DLD1 (cell line): ENCODE results near the gene PRPF6.

Experiments used
- in situ Hi-C: cut with HindIII; loops from 2 replicates; pipeline ENCODE4 v1.10.0; 2017; ENCODE audit warnings: low sequenced_read_pairs

The PRPF6 gene

GRCh38 chr20:63945031-63945658 is 35.8 kb upstream of the PRPF6 start:
- in situ Hi-C loops, result no loop called here

- in situ Hi-C loops, result no loop called here
Observed at GRCh38 chr20:63945921-63946920, 34.7 kb upstream of the PRPF6 start.

- in situ Hi-C loops, result no loop called here
Observed at GRCh38 chr20:63946986-63947637, 33.8 kb upstream of the PRPF6 start.

- in situ Hi-C loops, result no loop called here
Observed at GRCh38 chr20:63947638-63948456, 33.1 kb upstream of the PRPF6 start.

GRCh38 chr20:63950701-63951397 is 30.1 kb upstream of the PRPF6 start:
- in situ Hi-C loops, result no loop called here

- in situ Hi-C loops, result no loop called here
Observed at GRCh38 chr20:63951398-63952209, 29.3 kb upstream of the PRPF6 start.

- in situ Hi-C loops, result no loop called here
Observed at GRCh38 chr20:63952210-63952535, 28.8 kb upstream of the PRPF6 start.

- in situ Hi-C loops, result no loop called here
Observed at GRCh38 chr20:63952769-63953168, 28.2 kb upstream of the PRPF6 start.

- in situ Hi-C loops, result no loop called here
Observed at GRCh38 chr20:63953764-63954429, 27.0 kb upstream of the PRPF6 start.

- in situ Hi-C loops, result no loop called here
Observed at GRCh38 chr20:63955281-63955826, 25.6 kb upstream of the PRPF6 start.

- in situ Hi-C loops, result no loop called here
Observed at GRCh38 chr20:63955827-63956663, 24.9 kb upstream of the PRPF6 start, which contains the start of gene UCKL1. Gene UCKL1, minus strand, starts transcription at chr20:63956416. Its CDS starts 44 bp downstream, at chr20:63956372.

GRCh38 chr20:63956664-63957003 is 24.3 kb upstream of the PRPF6 start:
- in situ Hi-C loops, result no loop called here

- in situ Hi-C loops, result no loop called here
Observed at GRCh38 chr20:63957004-63957689, 23.8 kb upstream of the PRPF6 start.

GRCh38 chr20:63957690-63958441 is 23.1 kb upstream of the PRPF6 start:
- in situ Hi-C loops, result no loop called here

- in situ Hi-C loops, result no loop called here
Observed at GRCh38 chr20:63958471-63958870, 22.5 kb upstream of the PRPF6 start.

GRCh38 chr20:63958964-63959698 is 21.8 kb upstream of the PRPF6 start:
- in situ Hi-C loops, result no loop called here
